Upper lobe of right lung (tissue), 1 donor: ENCODE results near the gene GPR162. TPM values are rescaled to one million over a fixed set of nuclear protein-coding genes. Genes with fewer than 3 reads are reported as not detected.

Source experiments
- ATAC-seq: fragments of 200-7000 bp; cut with Tn5 transposase; one replicate; pipeline ENCODE4 v1.9.1; 2020; ENCODE audit warnings: mild to moderate bottlenecking, moderate library complexity
- DNase-seq: peaks from one replicate; pipeline ENCODE4 v3.0.0-alpha.2; 2020
- H3K27ac ChIP-seq: fragments of 200-600 bp; one replicate; pipeline ENCODE4 v1.8.0; 2022
- H3K27me3 ChIP-seq: fragments of 200-600 bp; one replicate; pipeline ENCODE4 v1.8.0; 2022; ENCODE audit warnings: mild to moderate bottlenecking
- H3K36me3 ChIP-seq: fragments of 200-600 bp; one replicate; pipeline ENCODE4 v1.8.0; 2022
- H3K4me1 ChIP-seq: fragments of 200-600 bp; one replicate; pipeline ENCODE4 v1.8.0; 2022
- H3K4me3 ChIP-seq: fragments of 200-600 bp; one replicate; pipeline ENCODE4 v1.8.0; 2022; ENCODE audit warnings: mild to moderate bottlenecking
- H3K9me3 ChIP-seq: fragments of 200-600 bp; one replicate; pipeline ENCODE4 v1.8.0; 2022
- CTCF ChIP-seq: fragments of 200-600 bp; IDR thresholded peaks from one replicate; pipeline ENCODE4 v1.8.0; 2022; ENCODE audit warnings: antibody characterized with exemption
- intact Hi-C: fragments of 100-400 bp; cut with DNase I; formaldehyde crosslinking; loops from one replicate; pipeline ENCODE4 v1.11.0; 2022
- total RNA-seq: library from RNA; stranded (reverse); fragmentation: NEBNext Ultra II Directional; extraction: Animal tissue kit (Norgen Biotek cat#: 25700); gene quantifications from one replicate; pipeline ENCODE4 v1.2.1, GENCODE V29; 2021
- donor health status: DM: no; HTN: yes; CAD: no; lungs with severe emphysema.

The GPR162 gene
- total RNA-seq, 1 donor from 2014 or later = 17.1 TPM

DNA sequence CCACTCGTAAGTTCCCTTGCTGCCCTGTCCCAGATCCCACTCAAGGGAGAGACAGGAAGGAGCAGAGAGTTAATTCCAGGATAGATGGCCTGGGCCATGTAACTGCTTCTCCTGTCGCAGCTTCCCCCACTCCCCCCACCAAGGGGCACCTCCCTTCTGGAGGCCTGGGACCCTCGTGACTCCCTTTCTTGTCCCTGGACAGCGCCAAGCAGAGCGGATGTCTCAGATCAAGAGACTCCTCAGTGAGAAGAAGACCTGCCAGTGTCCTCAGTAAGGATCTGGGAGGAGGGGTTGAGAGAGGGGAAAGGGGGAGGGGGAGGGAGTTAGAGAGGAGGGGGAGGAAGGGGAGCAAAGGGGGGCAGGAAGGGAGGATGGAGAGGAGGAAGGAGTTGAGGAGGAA, 3.0 kb upstream of the GPR162 start:
- TF ChIP-seq CTCF = no peak
- H3K4me1 ChIP-seq = peaks cover 6% of the 10 kb centered on the region
- no peaks in the 10 kb centered on the region for H3K36me3 ChIP-seq
- DNase-seq (no peak), ATAC-seq (no peak)
- intact Hi-C loops = no loop called here
- no peaks in the 10 kb centered on the region for H3K27me3 ChIP-seq
- no peak overlapping the region for H3K27ac ChIP-seq
- no peaks in the 10 kb centered on the region for H3K9me3 ChIP-seq
- H3K4me3 ChIP-seq = no peak overlapping the region

GRCh38 chr12:6819106-6820030, 2.3 kb upstream of the GPR162 start:
- Histone ChIP-seq H3K27ac (no peak overlapping the region), H3K36me3 (no peaks in the 10 kb centered on the region), H3K9me3 (no peaks in the 10 kb centered on the region), H3K4me1 (peaks cover 6% of the 10 kb centered on the region), H3K27me3 (no peaks in the 10 kb centered on the region), H3K4me3 (no peak overlapping the region)
- intact Hi-C loops = loop anchor here (10.0 kb wide), 1 partner anchor 85 kb away; no protein-coding TSS in a partner anchor
- DNase-seq (no peak), ATAC-seq (no peak)
- no peak for TF ChIP-seq CTCF

DNA sequence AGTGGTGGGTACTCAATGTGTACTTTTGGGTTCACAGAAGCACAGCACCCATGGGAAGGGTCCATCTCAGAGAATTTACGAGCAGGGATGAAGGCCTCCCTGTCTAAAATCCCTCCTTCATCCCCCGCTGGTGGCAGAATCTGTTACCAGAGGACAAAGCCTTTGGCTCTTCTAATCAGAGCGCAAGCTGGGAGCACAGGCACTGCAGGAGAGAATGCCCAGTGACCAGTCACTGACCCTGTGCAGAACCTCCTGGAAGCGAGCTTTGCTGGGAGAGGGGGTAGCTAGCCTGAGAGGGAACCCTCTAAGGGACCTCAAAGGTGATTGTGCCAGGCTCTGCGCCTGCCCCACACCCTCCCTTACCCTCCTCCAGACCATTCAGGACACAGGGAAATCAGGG, 1.5 kb upstream of the GPR162 start:
- intact Hi-C loops = loop anchor here (10.0 kb wide), 1 partner anchor 85 kb away; no protein-coding TSS in a partner anchor
- ATAC-seq (no peak), DNase-seq (no peak)
- Histone ChIP-seq H3K36me3 (no peaks in the 10 kb centered on the region), H3K9me3 (no peaks in the 10 kb centered on the region), H3K27me3 (no peaks in the 10 kb centered on the region), H3K4me3 (no peak overlapping the region), H3K27ac (no peak overlapping the region), H3K4me1 (peaks cover 6% of the 10 kb centered on the region)
- TF ChIP-seq CTCF = no peak

DNA sequence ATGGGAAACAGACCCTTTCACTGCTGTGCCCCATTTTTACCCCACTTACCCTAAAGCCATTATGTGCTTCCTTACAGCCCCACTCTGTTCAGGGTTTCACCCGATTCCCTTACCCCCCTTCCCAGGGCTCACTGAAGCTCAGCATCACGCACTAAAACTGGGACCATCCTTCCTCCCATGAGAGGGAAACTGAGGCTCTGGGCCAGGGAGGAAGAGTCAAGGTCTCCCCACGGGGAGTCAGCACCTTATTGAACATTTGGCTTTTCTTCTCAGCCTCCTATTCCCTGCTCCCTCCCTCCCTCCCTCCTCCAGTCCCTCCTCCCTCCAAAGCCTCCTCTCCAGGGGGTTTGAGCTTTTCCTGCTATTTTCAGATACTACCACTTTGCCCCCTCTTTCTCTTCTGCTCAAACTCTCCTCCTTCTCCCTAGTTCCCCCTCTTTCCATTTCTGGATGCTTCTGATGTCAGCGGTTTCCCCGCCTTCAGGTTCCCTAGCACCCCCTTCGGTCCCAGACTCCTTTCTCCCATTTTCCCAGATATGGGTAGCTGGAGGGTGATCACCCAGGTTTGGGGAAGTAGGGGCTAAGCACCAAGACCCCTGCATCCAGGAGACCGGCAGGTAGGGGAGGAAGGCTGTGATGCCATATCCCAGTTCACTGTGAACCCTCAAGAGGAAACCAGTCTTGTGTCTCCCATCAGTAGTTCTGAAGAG, 960 bp downstream of the GPR162 start:
- Histone ChIP-seq H3K36me3 (no peaks in the 10 kb centered on the region), H3K27me3 (no peaks in the 10 kb centered on the region), H3K4me3 (peak overlapping the region; percentile 51), H3K4me1 (peaks cover 11% of the 10 kb centered on the region), H3K9me3 (no peaks in the 10 kb centered on the region), H3K27ac (no peak overlapping the region)
- DNase-seq (no peak), ATAC-seq (no peak)
- intact Hi-C loops = loop anchor here (10.0 kb wide), 1 partner anchor 88 kb away; no protein-coding TSS in a partner anchor
- no peak for TF ChIP-seq CTCF

- H3K4me3 ChIP-seq = no peak overlapping the region
- no peaks in the 10 kb centered on the region for H3K9me3 ChIP-seq
- H3K4me1 ChIP-seq = peaks cover 11% of the 10 kb centered on the region
- H3K36me3 ChIP-seq = no peaks in the 10 kb centered on the region
- no peak overlapping the region for H3K27ac ChIP-seq
- ATAC-seq (no peak), DNase-seq (no peak)
- no peak for TF ChIP-seq CTCF
- no peaks in the 10 kb centered on the region for H3K27me3 ChIP-seq
- intact Hi-C loops = loop anchor here (10.0 kb wide), 1 partner anchor 89 kb away; no protein-coding TSS in a partner anchor
Observed at GRCh38 chr12:6823182-6824084, 1.8 kb downstream of the GPR162 start.
